ENCODE data around the gene PPM1H. TPM values are rescaled to one million over a fixed set of nuclear protein-coding genes. Genes with fewer than 3 reads are reported as not detected.

PPM1H gene
- total RNA-seq, 4 donors from 2014 or later = 0.09 to 7.6 (median 0.76) TPM; not detected in 1

Small RNAs within 50 kb of the gene (small RNA-seq; reads per million reads assigned to genes)
- gene MIRLET7I = 1,019 to 2,594 (median 1,350) reads per million in 4 donors
- gene RF00019 = 0 reads per million in 4 donors
- gene RNU1-83P = 0 to 0.15 (median 0) reads per million in 4 donors

Other genes with a start within 250 kb of the PPM1H start
- gene AVPR1A, start 216.1 kb upstream of the PPM1H start, total RNA-seq = 1 to 10 TPM in 3 of 4 donors, under 1 TPM in 1; 0.87 to 2.8 (median 1.6) TPM